ENCODE measurements around the gene WRAP73. TPM values are rescaled to one million over a fixed set of nuclear protein-coding genes. Genes with fewer than 3 reads are reported as not detected.

WRAP73 gene
- total and polyA plus RNA-seq, 2 experiments from 2014 or later = 22.6 to 43.3 TPM

GRCh38 chr1:3683197-3683596 is 33.3 kb upstream of the WRAP73 start (continued):
- TF ChIP-seq NANOG (IDR thresholded peaks at IDR 0.05; ENCODE audit: borderline replicate concordance) = no peak
- TF ChIP-seq JUNB (IDR thresholded peaks at IDR 0.05; ENCODE audit: unreplicated experiment) = no peak
- TF ChIP-seq POLR2AphosphoS5 (IDR thresholded peaks at IDR 0.05; ENCODE audit: low read depth) = no peak
- no peak for TF ChIP-seq EZH2phosphoT487 (IDR thresholded peaks at IDR 0.05; ENCODE audit: unreplicated experiment)
- TF ChIP-seq ZNF114 (CRISPR knock-in tag; IDR thresholded peaks at IDR 0.05) = no peak
- TF ChIP-seq CTCF (conservative IDR thresholded peaks at IDR 0.05; ENCODE audit: low read depth in 2 of 2) = no peak
- TF ChIP-seq STAT1 (IDR thresholded peaks at IDR 0.05; ENCODE audit: unreplicated experiment) = no peak
- no peak for TF ChIP-seq EZH2 (IDR thresholded peaks at IDR 0.05; ENCODE audit: low read depth, unreplicated experiment)
- TF ChIP-seq ZNF331 (CRISPR knock-in tag; IDR thresholded peaks at IDR 0.05; ENCODE audit: low read depth) = no peak

GRCh38 chr1:3681898-3682806 is 32.2 kb upstream of the WRAP73 start:
- H3K4me1 Mint-ChIP-seq = peaks cover 9% of the 10 kb centered on the region
- Histone ChIP-seq H3K27me3 (ENCODE audit: insufficient read depth) (no peaks in the 10 kb centered on the region), H2AFZ (no peak overlapping the region), H3K79me2 (replicated peaks; ENCODE audit: insufficient read depth) (no peaks in the 10 kb centered on the region), H3F3A (replicated peaks; ENCODE audit: low read depth) (no peaks in the 10 kb centered on the region), H3K36me3 (ENCODE audit: insufficient read depth) (no peaks in the 10 kb centered on the region), H3K9me2 (ENCODE audit: insufficient read depth) (no peaks in the 10 kb centered on the region), H3K4me1 (ENCODE audit: insufficient read depth) (peaks cover 3% of the 10 kb centered on the region; the same call in 1 of the 2 replicates), H4K20me1 (replicated peaks; ENCODE audit: insufficient read depth) (no peaks in the 10 kb centered on the region), H3K4me3 (no peak overlapping the region), H3K4me2 (no peak overlapping the region), H3K27ac (ENCODE audit: low read depth) (no peak overlapping the region)
- H3K4me3 Mint-ChIP-seq = no peak overlapping the region
- DNase-seq (ENCODE audit: low spot score) = no peak
- TF ChIP-seq NANOG (IDR thresholded peaks at IDR 0.05; ENCODE audit: borderline replicate concordance) = no peak
- H3K27ac Mint-ChIP-seq = no peak overlapping the region
- no peaks in the 10 kb centered on the region; the same call in 2 of the 3 replicates for H3K36me3 Mint-ChIP-seq (ENCODE audit: low read depth)
- no peaks in the 10 kb centered on the region; the same call in 1 of the 3 replicates for H3K9me3 Mint-ChIP-seq
- peaks cover 37% of the 10 kb centered on the region for H3K27me3 Mint-ChIP-seq (ENCODE audit: insufficient read depth, low read depth, poor library complexity)
- ATAC-seq = no peak

DNA sequence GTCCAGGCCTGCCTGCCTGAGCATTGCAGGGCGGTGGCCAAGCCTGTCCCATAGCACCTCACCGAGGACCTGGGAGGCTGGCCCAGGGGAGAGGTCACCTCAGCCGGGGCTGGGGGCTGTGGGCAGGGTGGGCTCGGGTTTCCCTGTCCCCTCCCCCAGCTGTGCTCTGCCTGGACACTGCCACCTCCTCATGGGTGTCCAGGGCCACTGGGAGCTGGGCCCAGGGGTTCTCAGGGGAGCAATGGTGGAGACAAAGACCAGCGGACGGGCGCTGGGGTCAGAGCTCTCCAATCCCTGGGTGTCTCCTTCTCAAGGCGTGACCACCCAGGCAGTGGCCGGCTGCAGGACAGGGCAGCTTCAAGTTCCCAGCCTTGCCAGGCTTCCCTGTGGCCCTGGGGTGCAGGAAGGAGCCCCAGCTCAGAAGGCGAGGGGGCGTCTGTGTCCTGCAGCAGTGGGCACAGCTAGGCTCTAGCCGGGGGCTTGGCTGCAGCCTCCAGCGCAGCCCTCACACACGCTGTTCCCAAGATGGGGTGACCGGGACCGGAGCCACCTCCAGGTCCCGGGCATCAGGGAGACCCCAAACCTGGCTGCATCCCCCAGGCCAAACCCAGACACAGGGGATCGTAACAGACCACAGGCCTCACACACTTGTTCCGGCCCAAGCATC is 31.5 kb upstream of the WRAP73 start:
- Histone ChIP-seq H3K4me1 (ENCODE audit: insufficient read depth) (peaks cover 3% of the 10 kb centered on the region; the same call in 1 of the 2 replicates), H3F3A (replicated peaks; ENCODE audit: low read depth) (no peaks in the 10 kb centered on the region), H3K27me3 (ENCODE audit: insufficient read depth) (no peaks in the 10 kb centered on the region), H3K9me2 (ENCODE audit: insufficient read depth) (no peaks in the 10 kb centered on the region), H3K4me2 (no peak overlapping the region), H3K27ac (ENCODE audit: low read depth) (no peak overlapping the region), H3K79me2 (replicated peaks; ENCODE audit: insufficient read depth) (no peaks in the 10 kb centered on the region), H3K36me3 (ENCODE audit: insufficient read depth) (no peaks in the 10 kb centered on the region), H4K20me1 (replicated peaks; ENCODE audit: insufficient read depth) (no peaks in the 10 kb centered on the region), H2AFZ (no peak overlapping the region), H3K4me3 (no peak overlapping the region)
- no peaks in the 10 kb centered on the region; the same call in 2 of the 3 replicates for H3K36me3 Mint-ChIP-seq (ENCODE audit: low read depth)
- H3K4me1 Mint-ChIP-seq = peaks cover 9% of the 10 kb centered on the region
- no peak overlapping the region for H3K4me3 Mint-ChIP-seq
- H3K27ac Mint-ChIP-seq = no peak overlapping the region
- ATAC-seq = no peak
- DNase-seq (ENCODE audit: low spot score) = no peak
- H3K27me3 Mint-ChIP-seq (ENCODE audit: insufficient read depth, low read depth, poor library complexity) = peaks cover 39% of the 10 kb centered on the region
- no peak for TF ChIP-seq ZNF331 (CRISPR knock-in tag; IDR thresholded peaks at IDR 0.05; ENCODE audit: low read depth)
- TF ChIP-seq POLR2AphosphoS5 (IDR thresholded peaks at IDR 0.05; ENCODE audit: low read depth) = no peak
- H3K9me3 Mint-ChIP-seq = no peaks in the 10 kb centered on the region; the same call in 1 of the 3 replicates

All from GM23338 (cell line).